CD14-positive monocyte (primary cell): ENCODE data around the gene MSH4. TPM values are rescaled to one million over a fixed set of nuclear protein-coding genes. Genes with fewer than 3 reads are reported as not detected.

Experiments used
- DNase-seq, 3 donors: peaks; one replicate each; pipeline ENCODE4 v3.0.0-alpha.2; 2011 to 2022
- H2AFZ ChIP-seq: 2 replicates; pipeline ENCODE4 v1.6.0; 2012; ENCODE audit warnings: mild to moderate bottlenecking, low read depth, low read length, inconsistent platforms; ENCODE audit not compliant: insufficient read depth, poor library complexity, severe bottlenecking
- H3K27ac ChIP-seq, 2 donors: 1 replicate in 1 of 2; 2 replicates in 1 of 2; pipeline ENCODE4 v1.5.1; 2012 to 2013; ENCODE audit warnings: low read length in 2 of 2, control low read depth in 1 of 2, inconsistent platforms in 1 of 2, low read depth in 1 of 2, mild to moderate bottlenecking in 1 of 2
- H3K27me3 ChIP-seq, 2 donors: one replicate each; pipeline versions ENCODE4 v1.6.0 to v1.6.1; 2011 to 2013; ENCODE audit warnings: low read length in 2 of 2; ENCODE audit not compliant: control insufficient read depth in 2 of 2, insufficient read depth in 2 of 2
- H3K36me3 ChIP-seq, 2 donors: replicated peaks in 1 of 2; 1 replicate in 1 of 2; 2 replicates in 1 of 2; pipeline versions ENCODE4 v1.5.1 to v1.6.1; 2012 to 2013; ENCODE audit warnings: low read length in 2 of 2, control low read depth in 1 of 2, inconsistent platforms in 1 of 2, mild to moderate bottlenecking in 1 of 2; ENCODE audit not compliant: insufficient read depth in 2 of 2, control insufficient read depth in 1 of 2
- H3K4me1 ChIP-seq, 2 donors: 1 replicate in 1 of 2; 2 replicates in 1 of 2; pipeline versions ENCODE4 v1.5.1 to v1.6.1; 2012 to 2013; ENCODE audit warnings: low read length in 2 of 2, control low read depth in 1 of 2, inconsistent platforms in 1 of 2, mild to moderate bottlenecking in 1 of 2, moderate library complexity in 1 of 2; ENCODE audit not compliant: insufficient read depth in 2 of 2, control insufficient read depth in 1 of 2
- H3K4me2 ChIP-seq: replicated peaks from 2 replicates; pipeline ENCODE3; 2012; ENCODE audit warnings: low read length, moderate library complexity, mild to moderate bottlenecking; ENCODE audit not compliant: poor library complexity, severe bottlenecking; ENCODE audit errors: extremely low read depth
- H3K4me3 ChIP-seq, 3 experiments: fragments of 200-600 bp in 1 of 3; sonication (generic) in 1 of 3; replicated peaks in 1 of 3; 1 replicate in 2 of 3; 2 replicates in 1 of 3; pipeline ENCODE4 v1.5.1; 2011 to 2013; ENCODE audit warnings: low read length in 3 of 3, mild to moderate bottlenecking in 3 of 3, control low read depth in 2 of 3, low read depth in 2 of 3, inconsistent platforms in 1 of 3, moderate library complexity in 1 of 3
- H3K79me2 ChIP-seq: 2 replicates; pipeline ENCODE4 v1.6.0; 2012; ENCODE audit warnings: mild to moderate bottlenecking, control low read depth, inconsistent platforms, low read length, moderate library complexity; ENCODE audit not compliant: insufficient read depth
- H3K9ac ChIP-seq: 2 replicates; pipeline ENCODE4 v1.6.0; 2017; ENCODE audit warnings: low read length, mild to moderate bottlenecking; ENCODE audit not compliant: insufficient read depth, poor library complexity, severe bottlenecking
- H3K9me3 ChIP-seq, 2 donors: replicated peaks in 1 of 2; 1 replicate in 1 of 2; 2 replicates in 1 of 2; pipeline versions ENCODE4 v1.5.1 to v1.6.1; 2012 to 2013; ENCODE audit warnings: low read length in 2 of 2, control low read depth in 1 of 2; ENCODE audit not compliant: control insufficient read depth in 1 of 2, insufficient read depth in 1 of 2
- H4K20me1 ChIP-seq: 2 replicates; pipeline ENCODE4 v1.6.0; 2012; ENCODE audit warnings: mild to moderate bottlenecking, low read length, control low read depth, moderate library complexity; ENCODE audit not compliant: insufficient read depth
- H3K27ac Mint-ChIP-seq, 7 donors: one replicate each; pipeline ENCODE4 v1.8.0; 2020; ENCODE audit warnings: mild to moderate bottlenecking in 7 of 7, mixed read lengths in 7 of 7, moderate library complexity in 6 of 7, inconsistent platforms in 2 of 7
- H3K27me3 Mint-ChIP-seq, 3 donors: one replicate each; pipeline ENCODE4 v1.8.0; 2021 to 2022; ENCODE audit warnings: low read depth in 3 of 3, mild to moderate bottlenecking in 3 of 3, mixed read lengths in 3 of 3, moderate library complexity in 3 of 3, inconsistent platforms in 1 of 3
- H3K36me3 Mint-ChIP-seq, 2 donors: one replicate each; pipeline ENCODE4 v1.8.0; 2020; ENCODE audit warnings: mixed read lengths in 2 of 2, inconsistent platforms in 1 of 2, mild to moderate bottlenecking in 1 of 2
- H3K4me1 Mint-ChIP-seq: one replicate; pipeline ENCODE4 v1.8.0; 2020; ENCODE audit warnings: mild to moderate bottlenecking, mixed read lengths
- H3K4me3 Mint-ChIP-seq, 2 donors: one replicate each; pipeline ENCODE4 v1.8.0; 2020; ENCODE audit warnings: mild to moderate bottlenecking in 2 of 2, mixed read lengths in 2 of 2, moderate library complexity in 1 of 2
- H3K9me3 Mint-ChIP-seq, 7 donors: one replicate each; pipeline ENCODE4 v1.8.0; 2020 to 2022; ENCODE audit warnings: mixed read lengths in 7 of 7, mild to moderate bottlenecking in 6 of 7, moderate library complexity in 6 of 7, inconsistent platforms in 2 of 7
- CTCF ChIP-seq: fragments of 200-600 bp; IDR thresholded peaks from one replicate; pipeline ENCODE4 v1.8.0; 2022; ENCODE audit warnings: antibody characterized with exemption, mild to moderate bottlenecking
- WGBS: methylation state at CpG from one replicate; pipeline ENCODE4 v1.1.5; 2013; ENCODE audit warnings: missing lambda C conversion rate; ENCODE audit not compliant: insufficient coverage; 5-methylcytosine and 5-hydroxymethylcytosine counted together
- intact Hi-C, 2 donors: fragments of 100-400 bp; cut with micrococcal nuclease; formaldehyde crosslinking; loops; one replicate each; pipeline versions ENCODE4 v1.15.0 to v1.15.1; 2023
- polyA plus RNA-seq, 3 donors: library from polyadenylated mRNA; depleted of rRNA in 1 of 3; unstranded in 2 of 3; stranded (reverse) in 1 of 3; fragments of 300-500 nt in 2 of 3; fragments of >200 nt in 1 of 3; fragmentation: Illumina TruSeq in 2 of 3; gene quantifications; 1 replicate in 2 of 3; 2 replicates in 1 of 3; pipeline ENCODE4 v1.2.3, GENCODE V29; 2012 to 2021

The MSH4 gene
- polyA plus RNA-seq, 3 donors: 0.07 TPM; not detected in 2

GRCh38 chr1:75950176-75950575, 153.5 kb downstream of the MSH4 start:
- Histone ChIP-seq H3K79me2 (no peaks in the 10 kb centered on the region), H3K9me3 (no peaks in the 10 kb centered on the region), H3K36me3 (no peaks in the 10 kb centered on the region), H3K27me3 (no peaks in the 10 kb centered on the region), H3K4me3 (no peak overlapping the region), H4K20me1 (no peaks in the 10 kb centered on the region), H2AFZ (no peak overlapping the region), H3K4me1 (no peaks in the 10 kb centered on the region), H3K27ac (no peak overlapping the region), H3K4me2 (no peak overlapping the region), H3K9ac (no peak overlapping the region)
- H3K9me3 Mint-ChIP-seq: peaks cover 0 to 3% (median 0%) of the 10 kb centered on the region in 7 donors
- H3K27me3 Mint-ChIP-seq: no peaks in the 10 kb centered on the region
- no peak overlapping the region for H3K27ac Mint-ChIP-seq
- no peaks in the 10 kb centered on the region for H3K4me1 Mint-ChIP-seq
- intact Hi-C loops: no loop called here
- WGBS: no CpG with 5 or more reads among the region's 3 CpGs
- H3K36me3 Mint-ChIP-seq: no peaks in the 10 kb centered on the region
- H3K4me3 Mint-ChIP-seq: no peak overlapping the region
- no peak for TF ChIP-seq CTCF
- no peak for DNase-seq

DNA sequence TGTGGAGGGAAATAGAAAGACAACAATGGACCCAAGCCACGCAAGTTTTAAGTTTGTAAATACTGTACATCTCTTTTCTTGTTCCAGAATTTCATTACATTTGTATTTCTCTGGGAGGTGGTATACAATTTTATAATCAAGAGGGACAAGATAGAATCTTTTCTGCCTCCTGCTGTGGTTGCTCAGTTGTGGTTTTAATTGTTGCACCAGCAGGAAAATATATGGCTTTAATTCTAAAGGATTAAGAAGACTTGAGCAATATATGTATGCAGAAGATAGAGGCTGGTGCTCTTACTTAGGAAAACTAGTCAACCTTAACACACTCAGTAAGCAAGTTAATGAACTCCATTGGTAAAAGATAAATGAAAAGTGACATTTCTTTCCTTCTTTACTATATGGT, 155.3 kb downstream of the MSH4 start:
- H3K27ac Mint-ChIP-seq: no peak overlapping the region
- H3K4me3 Mint-ChIP-seq: no peak overlapping the region
- no peaks in the 10 kb centered on the region for H3K36me3 ChIP-seq
- H3K27me3 Mint-ChIP-seq: no peaks in the 10 kb centered on the region
- no peak for TF ChIP-seq CTCF
- no peak overlapping the region for H2AFZ ChIP-seq
- no peaks in the 10 kb centered on the region for H3K9me3 Mint-ChIP-seq
- no peak overlapping the region for H3K4me2 ChIP-seq
- no CpG with 5 or more reads among the region's 1 CpG for WGBS
- intact Hi-C loops: no loop called here
- no peaks in the 10 kb centered on the region for H4K20me1 ChIP-seq
- no peak for DNase-seq
- no peaks in the 10 kb centered on the region for H3K27me3 ChIP-seq
- no peaks in the 10 kb centered on the region for H3K4me1 ChIP-seq
- no peaks in the 10 kb centered on the region for H3K79me2 ChIP-seq
- H3K9ac ChIP-seq: no peak overlapping the region
- H3K36me3 Mint-ChIP-seq: no peaks in the 10 kb centered on the region
- H3K4me3 ChIP-seq: no peak overlapping the region
- H3K9me3 ChIP-seq: no peaks in the 10 kb centered on the region
- no peak overlapping the region for H3K27ac ChIP-seq
- H3K4me1 Mint-ChIP-seq: no peaks in the 10 kb centered on the region
